D721Med (cell line): ENCODE measurements around the gene CR1.
A peak's percentile ranks its signal among the peaks of the same experiment; 100 is the strongest.
"Not testable (repeated sequence)": the region's sequence is repeated elsewhere in the genome, so short reads cannot be mapped to it uniquely, and the experiment has no call there.

ENCODE experiments used
- DNase-seq: peaks from one replicate; pipeline ENCODE4 v3.0.0; 2011; ENCODE audit warnings: low spot score; ENCODE audit not compliant: insufficient read length
- FAIRE-seq: peaks from 2 replicates; lab custom pipeline; 2011; peaks lifted over from hg19 to GRCh38; lab: Jason Lieb, UNC
- TF ChIP-seq, protein P1 (sequence below): IDR thresholded peaks from 2 replicates; pipeline ENCODE4 v1.5.1; 2012; ENCODE audit warnings: mild to moderate bottlenecking, control low read depth; ENCODE audit not compliant: insufficient read depth; ENCODE audit errors: missing control alignments

CR1 gene

DNA sequence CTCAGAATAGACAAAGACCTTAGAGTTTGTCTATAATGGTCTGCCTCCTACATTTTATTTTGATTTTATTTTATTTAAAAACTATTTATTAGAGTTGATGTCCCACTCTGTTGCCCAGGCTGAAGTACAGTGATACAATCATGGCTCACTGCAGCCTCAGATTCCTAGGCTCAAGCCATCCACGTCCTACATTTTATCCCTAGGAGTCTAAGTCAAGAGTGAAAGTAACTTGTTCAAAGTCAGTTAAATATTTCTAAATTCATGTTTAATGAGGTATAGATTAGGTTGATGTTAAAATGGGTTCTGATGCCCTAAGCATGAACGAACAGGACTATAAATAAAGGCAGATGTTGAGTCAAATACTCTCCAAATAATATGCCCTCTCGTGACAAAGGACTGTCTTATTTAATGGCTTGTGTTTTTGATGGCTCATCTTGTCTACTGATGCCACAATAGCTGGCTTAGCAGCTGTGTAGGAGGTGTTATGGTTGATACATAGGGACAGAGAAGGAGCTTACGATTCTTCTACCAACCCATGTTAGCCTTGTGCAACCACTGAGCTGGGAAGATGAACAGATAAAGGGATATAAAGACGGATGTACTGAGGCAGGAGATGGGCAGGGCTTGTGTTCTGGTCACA lies 83.0 kb downstream of the CR1 start:
- no peak for FAIRE-seq
- TF ChIP-seq, protein P1, sequence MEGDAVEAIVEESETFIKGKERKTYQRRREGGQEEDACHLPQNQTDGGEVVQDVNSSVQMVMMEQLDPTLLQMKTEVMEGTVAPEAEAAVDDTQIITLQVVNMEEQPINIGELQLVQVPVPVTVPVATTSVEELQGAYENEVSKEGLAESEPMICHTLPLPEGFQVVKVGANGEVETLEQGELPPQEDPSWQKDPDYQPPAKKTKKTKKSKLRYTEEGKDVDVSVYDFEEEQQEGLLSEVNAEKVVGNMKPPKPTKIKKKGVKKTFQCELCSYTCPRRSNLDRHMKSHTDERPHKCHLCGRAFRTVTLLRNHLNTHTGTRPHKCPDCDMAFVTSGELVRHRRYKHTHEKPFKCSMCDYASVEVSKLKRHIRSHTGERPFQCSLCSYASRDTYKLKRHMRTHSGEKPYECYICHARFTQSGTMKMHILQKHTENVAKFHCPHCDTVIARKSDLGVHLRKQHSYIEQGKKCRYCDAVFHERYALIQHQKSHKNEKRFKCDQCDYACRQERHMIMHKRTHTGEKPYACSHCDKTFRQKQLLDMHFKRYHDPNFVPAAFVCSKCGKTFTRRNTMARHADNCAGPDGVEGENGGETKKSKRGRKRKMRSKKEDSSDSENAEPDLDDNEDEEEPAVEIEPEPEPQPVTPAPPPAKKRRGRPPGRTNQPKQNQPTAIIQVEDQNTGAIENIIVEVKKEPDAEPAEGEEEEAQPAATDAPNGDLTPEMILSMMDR, result no peak
- DNase-seq, result no peak

DNA sequence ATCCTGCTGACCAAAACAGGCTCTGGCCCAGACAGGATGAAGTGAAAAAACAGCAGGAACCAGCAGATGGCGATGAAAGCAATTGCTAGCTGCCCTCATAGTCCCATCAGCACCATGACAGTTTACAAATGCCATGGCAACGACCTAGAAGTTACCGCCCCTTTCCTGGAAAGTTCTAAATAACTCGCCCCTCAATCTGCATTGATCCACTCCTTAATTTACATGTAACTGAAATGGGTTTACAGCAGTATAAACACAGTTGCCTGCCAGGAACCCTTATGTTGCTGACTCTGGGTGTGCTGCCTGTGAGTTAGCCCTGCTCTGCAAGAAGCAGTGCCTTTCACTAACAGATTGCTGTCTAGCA lies 83.5 kb downstream of the CR1 start:
- TF ChIP-seq, protein P1, result peak; percentile 63
- FAIRE-seq, result no peak
- no peak for DNase-seq

DNA sequence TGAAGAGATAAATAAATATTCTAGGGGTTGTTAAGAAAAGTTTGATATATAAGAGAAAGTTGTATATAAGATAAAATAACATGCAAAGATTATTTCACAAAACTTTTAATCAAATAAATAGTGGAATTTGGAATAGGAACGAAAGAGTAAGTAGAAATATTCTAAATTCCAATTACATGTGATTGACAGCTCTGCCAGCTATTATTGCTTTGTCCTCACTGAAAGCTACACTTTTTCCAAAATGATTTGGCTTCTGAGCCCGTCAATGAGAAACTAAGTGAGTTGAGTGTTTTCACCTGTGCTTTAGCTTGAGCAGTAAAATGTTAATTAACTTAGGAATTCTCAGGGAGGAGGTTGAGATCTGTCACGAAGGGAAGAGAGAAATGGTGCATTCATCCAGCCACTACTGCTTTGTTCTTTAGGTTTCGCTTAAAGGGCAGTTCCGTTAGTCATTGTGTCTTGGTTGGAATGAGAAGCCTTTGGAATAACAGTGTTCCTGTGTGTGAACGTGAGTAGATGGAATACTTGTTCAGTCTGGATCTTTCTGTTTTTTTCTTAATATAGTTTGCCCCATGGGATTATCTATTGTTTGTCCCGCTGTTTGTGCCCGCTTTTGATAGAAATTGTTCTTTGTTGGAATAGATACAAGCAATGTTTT lies 85.7 kb downstream of the CR1 start:
- TF ChIP-seq, protein P1, result no peak
- no peak for FAIRE-seq
- no peak for DNase-seq

DNA sequence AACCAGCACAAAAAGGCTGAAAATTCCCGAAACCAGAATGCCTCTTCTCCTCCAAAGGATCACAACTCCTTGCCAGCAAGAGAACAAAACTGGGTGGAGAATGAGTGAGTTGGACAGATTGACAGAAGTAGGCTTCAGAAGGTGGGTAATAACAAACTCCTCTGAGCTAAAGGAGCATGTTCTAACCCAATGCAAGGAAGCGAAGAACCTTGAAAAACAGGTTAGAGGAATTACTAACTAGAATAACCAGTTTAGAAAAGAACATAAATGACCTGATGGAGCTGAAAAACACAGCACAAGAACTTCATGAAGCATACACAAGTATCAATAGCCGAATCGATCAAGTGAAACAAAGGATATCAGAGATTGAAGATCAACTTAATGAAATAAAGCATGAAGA lies 93.5 kb downstream of the CR1 start:
- FAIRE-seq, DNase-seq: not testable (repeated sequence)

DNA sequence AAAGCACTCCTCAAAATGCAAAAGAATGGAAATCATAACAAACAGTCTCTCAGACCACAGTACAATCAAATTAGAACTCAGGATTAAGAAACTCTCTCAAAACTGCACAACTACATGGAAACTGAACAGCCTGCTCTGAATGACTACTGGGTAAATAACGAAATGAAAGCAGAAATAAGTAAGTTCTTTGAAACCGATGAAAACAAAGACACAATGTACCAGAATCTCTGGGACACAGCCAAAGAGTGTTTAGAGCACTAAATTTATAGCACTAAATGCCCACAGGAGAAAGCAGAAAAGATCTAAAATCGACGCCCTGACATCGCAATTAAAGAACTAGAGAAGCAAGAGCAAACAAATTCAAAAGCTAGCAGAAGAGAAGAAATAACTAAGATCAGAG lies 95.2 kb downstream of the CR1 start:
- not testable (repeated sequence) for DNase-seq, FAIRE-seq

DNA sequence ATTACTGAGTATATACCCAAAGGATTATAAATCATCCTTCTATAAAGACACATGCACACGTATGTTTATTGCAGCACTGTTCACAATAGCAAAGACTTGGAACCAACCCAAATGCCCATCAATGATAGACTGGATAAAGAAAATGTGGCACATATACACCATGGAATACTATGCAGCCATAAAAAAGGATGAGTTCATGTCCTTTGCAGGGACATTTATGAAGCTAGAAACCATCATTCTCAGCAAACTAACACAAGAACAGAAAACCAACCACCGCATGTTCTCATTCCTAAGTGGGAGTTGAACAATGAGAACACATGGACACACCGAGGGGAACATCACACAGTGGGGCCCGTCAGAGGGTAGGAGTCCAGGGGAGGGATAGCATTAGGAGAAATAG lies 98.1 kb downstream of the CR1 start:
- DNase-seq, result not testable (repeated sequence)

DNA sequence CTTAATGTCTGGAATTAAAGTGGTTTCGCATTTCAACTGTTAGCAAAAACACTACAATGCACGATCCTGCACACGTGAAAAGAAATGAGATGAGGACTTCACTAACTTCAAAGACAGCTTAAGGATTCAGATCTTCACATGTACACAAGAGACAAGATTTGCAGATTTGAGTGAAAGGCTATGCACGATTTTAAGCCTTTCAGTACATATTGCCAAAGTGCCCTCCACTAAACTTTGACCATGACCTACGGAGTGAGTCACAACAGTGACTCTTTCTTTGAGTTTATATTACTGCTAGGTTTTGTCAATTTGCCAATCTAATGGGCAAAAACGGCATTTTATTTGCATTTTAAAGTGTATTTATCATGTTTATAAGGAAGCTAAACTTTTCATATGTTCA lies 107.8 kb downstream of the CR1 start:
- TF ChIP-seq, protein P1, result no peak
- no peak for FAIRE-seq
- DNase-seq, result no peak

More for the DNA sequence above, 98.1 kb downstream of the CR1 start:
- FAIRE-seq, result not testable (repeated sequence)

DNA sequence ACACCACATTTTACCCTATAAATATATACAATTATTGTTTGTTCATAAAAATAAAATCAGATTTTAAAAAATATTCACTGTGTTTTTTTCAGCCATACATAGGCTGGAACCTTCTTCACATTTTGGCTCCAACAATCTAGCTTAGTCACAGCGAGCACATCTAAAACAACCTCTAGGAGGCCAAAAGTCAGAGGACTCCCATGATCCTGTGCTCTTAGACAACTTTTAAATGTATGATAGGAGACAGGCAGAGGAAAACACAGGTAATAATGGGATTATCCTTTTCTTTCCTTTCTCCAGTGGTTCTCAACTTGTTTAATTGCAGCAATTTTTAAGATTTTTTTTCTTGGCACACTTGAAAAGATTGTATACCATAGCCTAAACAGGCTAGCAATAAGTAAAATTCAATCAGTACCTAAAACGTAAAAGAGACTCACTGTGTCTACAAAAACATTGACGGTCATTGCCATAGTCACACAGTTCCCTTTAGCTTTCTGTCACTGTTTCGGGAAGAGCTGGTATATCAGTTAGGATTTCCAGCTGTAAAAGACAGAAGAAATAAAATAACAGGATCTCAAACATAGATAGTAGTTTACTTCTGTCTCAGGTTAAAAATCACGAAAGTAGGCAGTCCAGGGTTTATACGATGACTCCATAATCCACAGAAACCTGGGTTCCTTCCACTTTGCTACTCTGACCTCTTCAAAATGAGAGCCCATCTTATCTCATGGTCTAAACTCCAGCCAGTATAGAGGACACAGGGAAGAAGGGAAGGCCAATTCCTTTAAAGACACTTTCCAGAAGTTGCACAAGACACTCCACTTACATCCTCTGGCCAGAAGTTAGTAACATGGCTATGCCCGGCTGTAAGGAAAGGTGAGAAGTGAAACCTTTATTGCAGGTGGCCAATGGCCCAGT lies 109.7 kb downstream of the CR1 start:
- FAIRE-seq (no peak), DNase-seq (no peak)
- TF ChIP-seq, protein P1, result no peak
